MCF 10A (cell line): ENCODE data around the gene RNASEL. TPM values are rescaled to one million over a fixed set of nuclear protein-coding genes. Genes with fewer than 3 reads are reported as not detected.
A peak's percentile ranks its signal among the peaks of the same experiment; 100 is the strongest.

Experiments used
- BruUV-seq: library from RNA; stranded (reverse); fragments of 400-500 nt; replicated peaks from 2 replicates; lab custom pipeline; 2021; lab: Mats Ljungman, UMichigan
- CTCF ChIA-PET: fragments of 300-600 bp; sonication (Branson Sonifier 250); formaldehyde crosslinking; extraction: SDS; loops from one replicate; lab custom pipeline; 2021; ENCODE audit warnings: antibody characterized with exemption, inconsistent platforms; lab: Yijun Ruan, JAX
- POLR2A ChIA-PET: fragments of 300-600, 350-650 bp; sonication (Branson Sonifier 250); formaldehyde crosslinking; extraction: SDS; loops from one replicate; lab custom pipeline; 2020; ENCODE audit warnings: antibody characterized with exemption, inconsistent platforms; lab: Yijun Ruan, JAX
- DNase-seq: peaks from one replicate; pipeline ENCODE4 v3.0.0-alpha.2; 2018; ENCODE audit not compliant: unreplicated experiment
- H3K27ac Mint-ChIP-seq: one replicate; pipeline ENCODE4 v1.8.0; 2022; ENCODE audit warnings: mild to moderate bottlenecking, low read depth, mixed read lengths; ENCODE audit not compliant: unreplicated experiment
- H3K27me3 Mint-ChIP-seq: one replicate; pipeline ENCODE4 v1.8.0; 2022; ENCODE audit warnings: mixed read lengths; ENCODE audit not compliant: insufficient read depth, unreplicated experiment
- H3K36me3 Mint-ChIP-seq: one replicate; pipeline ENCODE4 v1.8.0; 2022; ENCODE audit warnings: mild to moderate bottlenecking, moderate library complexity, mixed read lengths; ENCODE audit not compliant: insufficient read depth, unreplicated experiment
- H3K4me1 Mint-ChIP-seq: one replicate; pipeline ENCODE4 v1.8.0; 2022; ENCODE audit warnings: mixed read lengths; ENCODE audit not compliant: insufficient read depth, unreplicated experiment
- H3K4me3 Mint-ChIP-seq: one replicate; pipeline ENCODE4 v1.8.0; 2022; ENCODE audit warnings: mild to moderate bottlenecking, moderate library complexity, mixed read lengths; ENCODE audit not compliant: unreplicated experiment
- H3K9me3 Mint-ChIP-seq: one replicate; pipeline ENCODE4 v1.8.0; 2022; ENCODE audit warnings: mixed read lengths; ENCODE audit not compliant: unreplicated experiment
- intact Hi-C: fragments of 100-400 bp; cut with micrococcal nuclease; formaldehyde crosslinking; loops from 2 replicates; pipeline ENCODE4 v1.14.1; 2022
- total RNA-seq: library from RNA; stranded (reverse); gene quantifications from 2 replicates; pipeline ENCODE4 v1.2.3, GENCODE V29; 2022
- TF ChIP-seq, protein P1 (sequence below): fragments of 200-600 bp; IDR thresholded peaks from one replicate; pipeline ENCODE4 v1.8.0; 2022; ENCODE audit warnings: antibody characterized with exemption, mild to moderate bottlenecking; ENCODE audit not compliant: unreplicated experiment

The RNASEL gene
- total RNA-seq, 1 experiment from 2014 or later = 4.2 TPM

DNA sequence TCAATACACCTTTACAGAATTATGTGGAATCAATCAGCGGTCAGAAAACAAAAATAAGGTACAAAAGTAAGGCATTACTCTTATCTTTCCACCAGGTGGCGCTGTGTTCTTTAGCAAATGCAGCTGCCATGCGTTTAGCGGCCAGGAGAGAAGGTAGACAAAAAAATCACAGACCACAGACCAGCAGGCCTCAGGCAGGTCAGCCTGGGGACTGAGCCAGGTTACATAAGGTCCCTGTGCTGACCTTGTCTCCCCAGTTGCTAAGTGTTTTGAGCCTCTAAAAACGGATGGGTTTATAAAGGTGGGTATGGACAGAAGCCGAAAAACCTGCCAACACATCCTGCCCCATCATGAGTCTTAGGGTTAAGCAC is 12.3 kb upstream of the RNASEL start:
- TF ChIP-seq, protein P1, sequence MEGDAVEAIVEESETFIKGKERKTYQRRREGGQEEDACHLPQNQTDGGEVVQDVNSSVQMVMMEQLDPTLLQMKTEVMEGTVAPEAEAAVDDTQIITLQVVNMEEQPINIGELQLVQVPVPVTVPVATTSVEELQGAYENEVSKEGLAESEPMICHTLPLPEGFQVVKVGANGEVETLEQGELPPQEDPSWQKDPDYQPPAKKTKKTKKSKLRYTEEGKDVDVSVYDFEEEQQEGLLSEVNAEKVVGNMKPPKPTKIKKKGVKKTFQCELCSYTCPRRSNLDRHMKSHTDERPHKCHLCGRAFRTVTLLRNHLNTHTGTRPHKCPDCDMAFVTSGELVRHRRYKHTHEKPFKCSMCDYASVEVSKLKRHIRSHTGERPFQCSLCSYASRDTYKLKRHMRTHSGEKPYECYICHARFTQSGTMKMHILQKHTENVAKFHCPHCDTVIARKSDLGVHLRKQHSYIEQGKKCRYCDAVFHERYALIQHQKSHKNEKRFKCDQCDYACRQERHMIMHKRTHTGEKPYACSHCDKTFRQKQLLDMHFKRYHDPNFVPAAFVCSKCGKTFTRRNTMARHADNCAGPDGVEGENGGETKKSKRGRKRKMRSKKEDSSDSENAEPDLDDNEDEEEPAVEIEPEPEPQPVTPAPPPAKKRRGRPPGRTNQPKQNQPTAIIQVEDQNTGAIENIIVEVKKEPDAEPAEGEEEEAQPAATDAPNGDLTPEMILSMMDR = peak; percentile 85
- intact Hi-C loops = loop anchor here (1.0 to 5.0 kb wide), 2 partner anchors 81 to 181 kb away; partner anchors contain the start of gene RGS8
- BruUV-seq = no TSS peak
- POLR2A ChIA-PET = interaction anchor here (0.5 to 10.8 kb wide), 8 partner anchors 122 to 458 kb away, joined by 3 to 151 read pairs (median 3); partner anchors contain the start of genes NPL and TEDDM1
- Mint-ChIP-seq H3K4me3 (no peak overlapping the region), H3K9me3 (no peaks in the 10 kb centered on the region), H3K36me3 (no peaks in the 10 kb centered on the region), H3K27me3 (no peaks in the 10 kb centered on the region), H3K4me1 (peaks cover 12% of the 10 kb centered on the region), H3K27ac (no peak overlapping the region)
- peak; percentile 95 for DNase-seq
- CTCF ChIA-PET = interaction anchor here (0.6 to 23.4 kb wide), 43 partner anchors 8 to 759 kb away, joined by 3 to 991 read pairs (median 4); partner anchors contain the start of genes NPL and RNASEL

DNA sequence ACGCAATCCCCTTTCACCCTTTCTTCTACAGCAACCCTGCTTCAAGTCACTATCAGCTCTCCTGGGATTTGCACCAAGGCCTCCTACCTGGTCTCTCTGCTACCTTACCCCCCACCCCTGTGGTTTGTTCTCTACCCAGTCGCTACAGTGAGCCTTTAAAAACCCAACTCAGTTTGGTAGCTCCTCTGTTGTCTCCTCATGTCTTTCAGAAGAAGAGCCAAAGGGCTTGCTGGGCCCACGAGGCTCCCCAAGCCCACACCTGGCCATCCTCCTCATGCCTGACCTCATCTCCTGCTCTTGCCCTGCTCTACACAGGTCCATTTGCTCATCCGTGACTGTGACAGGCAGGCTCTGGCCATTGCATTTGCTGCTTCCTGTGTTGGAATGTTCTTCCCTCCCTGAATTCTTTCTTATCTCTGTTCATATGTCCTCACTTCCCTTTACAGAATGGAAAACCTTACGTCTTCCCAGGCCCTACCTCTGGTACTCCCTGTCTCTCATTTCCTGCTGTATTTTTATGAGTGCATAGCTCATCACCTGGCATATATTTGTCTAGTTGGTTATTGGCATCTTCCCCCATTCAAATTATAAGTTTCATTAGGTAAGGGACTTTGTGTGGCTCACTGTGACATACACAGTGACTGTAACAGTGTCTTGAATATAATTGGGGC is 11.8 kb upstream of the RNASEL start:
- Mint-ChIP-seq H3K9me3 (no peaks in the 10 kb centered on the region), H3K36me3 (no peaks in the 10 kb centered on the region), H3K4me3 (no peak overlapping the region), H3K27ac (no peak overlapping the region), H3K4me1 (peaks cover 12% of the 10 kb centered on the region), H3K27me3 (no peaks in the 10 kb centered on the region)
- no peak for DNase-seq
- ChIA-PET POLR2A (interaction anchor here (0.5 to 10.8 kb wide), 7 partner anchors 12 to 457 kb away, joined by 3 to 151 read pairs (median 3); partner anchors contain the start of genes NPL, RNASEL and TEDDM1), CTCF (interaction anchor here (0.6 to 23.4 kb wide), 53 partner anchors 8 to 759 kb away, joined by 3 to 991 read pairs (median 4); partner anchors contain the start of genes NPL and RNASEL)
- BruUV-seq = no TSS peak
- intact Hi-C loops = loop anchor here (1.0 to 5.0 kb wide), 2 partner anchors 81 to 181 kb away; partner anchors contain the start of gene RGS8
- TF ChIP-seq, protein P1 = no peak

DNA sequence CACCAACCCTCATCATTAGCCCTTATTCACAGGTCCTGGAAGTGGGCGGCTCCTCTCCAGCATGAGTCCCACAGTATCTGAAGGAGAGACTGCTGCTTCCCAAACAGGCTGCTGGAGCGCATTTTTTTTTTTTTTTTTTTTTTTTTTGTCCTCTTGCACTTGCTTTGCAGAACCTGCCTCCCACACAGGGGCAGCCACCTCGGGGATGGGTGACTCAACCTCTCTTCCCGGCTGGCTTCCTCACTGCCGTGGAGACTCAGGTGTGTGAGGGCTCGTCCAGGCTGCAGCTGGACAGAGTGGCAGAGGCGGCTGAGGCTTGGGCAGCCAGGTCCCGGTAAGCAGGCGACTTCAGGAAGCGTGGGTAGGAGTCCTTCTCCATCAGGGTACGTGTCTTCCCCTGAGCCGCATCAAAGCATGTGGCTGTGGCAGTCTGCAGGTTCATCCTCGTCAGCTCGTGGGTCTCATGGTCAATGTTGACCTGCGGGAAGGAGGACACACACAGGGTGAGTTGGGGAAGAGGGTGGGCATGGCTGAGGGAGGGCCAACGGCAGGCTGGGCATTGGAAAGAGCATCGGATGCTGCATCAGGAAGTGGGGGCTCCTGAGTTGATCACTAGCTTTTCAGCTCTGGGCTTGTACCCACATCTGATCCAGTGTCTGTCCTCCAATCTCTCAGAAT is 11.1 kb upstream of the RNASEL start:
- BruUV-seq = no TSS peak
- no peak for DNase-seq
- H3K36me3 Mint-ChIP-seq = no peaks in the 10 kb centered on the region
- no peak overlapping the region for H3K27ac Mint-ChIP-seq
- ChIA-PET POLR2A (interaction anchor here (0.8 to 10.8 kb wide), 2 partner anchors 11 to 186 kb away, joined by 3 to 151 read pairs; partner anchors contain the start of genes NPL and RNASEL), CTCF (interaction anchor here (0.6 to 23.4 kb wide), 39 partner anchors 7 to 519 kb away, joined by 3 to 991 read pairs (median 4); partner anchors contain the start of genes NPL and RNASEL)
- H3K9me3 Mint-ChIP-seq = no peaks in the 10 kb centered on the region
- peaks cover 12% of the 10 kb centered on the region for H3K4me1 Mint-ChIP-seq
- intact Hi-C loops = loop anchor here (5.0 kb wide), 1 partner anchor 82 kb away; the partner anchor contains the start of gene RGS8
- TF ChIP-seq, protein P1 = no peak
- H3K4me3 Mint-ChIP-seq = no peak overlapping the region
- H3K27me3 Mint-ChIP-seq = no peaks in the 10 kb centered on the region
